Sciatic nerve (tissue), 2 donors: ENCODE measurements around the gene MTURN. TPM values are rescaled to one million over a fixed set of nuclear protein-coding genes. Genes with fewer than 3 reads are reported as not detected.
"Not testable (repeated sequence)": the region's sequence is repeated elsewhere in the genome, so short reads cannot be mapped to it uniquely, and the experiment has no call there.

ENCODE experiments used
- ATAC-seq: fragments of 200-7000 bp; cut with Tn5 transposase; one replicate; pipeline ENCODE4 v1.9.1; 2020; ENCODE audit warnings: mild to moderate bottlenecking, moderate library complexity
- DNase-seq: peaks from one replicate; pipeline ENCODE4 v3.0.0-alpha.2; 2020; ENCODE audit warnings: low spot score
- intact Hi-C: fragments of 100-400 bp; cut with DNase I; formaldehyde crosslinking; loops from one replicate; pipeline ENCODE4 v1.14.2; 2022
- total RNA-seq: library from RNA; stranded (reverse); fragmentation: NEBNext Ultra II Directional; extraction: Animal tissue kit (Norgen Biotek cat#: 25700); gene quantifications from one replicate; pipeline ENCODE4 v1.2.1, GENCODE V29; 2021
- donor health status: DM: no; HTN: no; CAD: no.
- donor health status: DM: no; HTN: no; CAD: no.

The MTURN gene
- total RNA-seq, 1 donor from 2014 or later: 189 TPM

DNA sequence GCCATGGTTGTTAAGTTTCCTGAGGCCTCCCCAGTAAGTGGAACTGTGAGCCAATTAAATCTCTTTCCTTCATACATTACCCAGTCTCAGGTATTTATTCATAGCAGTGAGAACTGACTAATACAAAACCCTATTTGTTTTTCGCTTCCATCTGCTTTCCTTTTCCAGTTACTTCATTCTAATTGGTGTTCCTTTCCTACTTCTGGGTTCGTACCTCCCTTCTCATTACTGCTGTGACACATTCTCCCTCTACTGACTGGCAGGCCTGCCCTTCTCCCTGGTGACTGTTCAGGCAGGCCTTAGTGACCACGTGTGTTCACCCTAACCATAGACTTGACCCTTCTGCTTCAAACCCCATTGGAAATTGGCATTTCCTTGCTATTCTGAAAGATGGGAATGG lies 37.7 kb downstream of the MTURN start:
- DNase-seq: no peak
- no peak for ATAC-seq
- intact Hi-C loops: no loop called here

DNA sequence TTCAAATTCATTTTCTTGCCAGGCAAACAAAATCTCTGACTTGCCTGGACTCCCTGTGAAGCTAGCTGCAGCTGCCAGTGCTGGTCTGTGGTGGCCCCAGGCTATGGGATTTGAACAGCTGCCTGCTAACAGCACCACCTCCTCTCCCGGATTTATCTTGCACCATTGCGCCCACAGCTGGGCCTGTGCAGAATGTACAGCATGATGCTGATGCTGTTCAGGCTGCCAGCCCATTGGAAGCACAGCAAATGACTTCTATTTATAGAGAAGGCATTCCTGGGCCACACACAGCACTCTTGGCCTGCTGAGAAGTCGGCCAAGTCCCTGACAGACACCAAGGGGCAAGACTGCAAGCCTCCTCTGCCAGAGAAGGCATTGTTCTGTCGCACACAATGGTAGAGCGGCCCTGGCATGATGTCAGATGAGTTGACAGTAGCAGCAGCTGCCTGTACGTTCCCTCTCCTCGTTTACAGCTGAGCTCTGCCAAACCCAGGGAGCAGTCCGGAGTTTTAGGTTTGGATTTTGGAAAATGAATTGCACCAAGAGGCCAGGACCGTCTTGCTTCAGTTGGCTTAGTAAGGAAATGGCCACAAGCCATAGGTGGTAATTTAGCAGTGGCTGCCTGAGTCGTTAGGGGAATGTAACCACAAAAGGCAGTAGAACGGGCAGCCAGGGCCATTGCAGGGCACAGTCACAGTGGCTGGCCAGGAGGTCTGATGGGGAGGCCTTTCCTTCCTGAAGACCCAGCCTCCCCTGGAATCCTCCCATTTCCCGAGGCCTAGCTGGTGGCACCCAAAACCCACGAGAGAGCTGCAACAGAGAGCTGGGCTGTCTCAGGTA lies 38.5 kb downstream of the MTURN start:
- intact Hi-C loops: no loop called here
- DNase-seq (peak; percentile 76), ATAC-seq (peak; percentile 79)

DNA sequence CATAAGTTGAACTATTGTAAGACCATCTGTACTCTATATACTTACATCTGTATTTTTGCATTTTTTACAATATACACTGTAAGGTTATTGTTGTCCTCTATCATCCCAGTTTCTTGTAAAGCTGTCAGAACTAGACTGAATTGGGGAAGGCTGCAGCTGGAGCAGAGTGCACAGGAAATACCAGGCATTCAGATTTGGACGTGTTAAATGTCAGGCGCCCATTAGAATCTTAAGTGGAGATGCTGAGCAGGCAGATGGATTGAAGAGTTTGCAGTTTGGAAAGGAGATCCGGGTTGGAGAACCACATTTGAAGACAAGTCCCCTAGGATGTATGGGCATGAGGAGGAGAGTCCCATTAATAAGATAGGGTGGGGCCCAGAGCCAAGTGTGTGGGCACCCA lies 40.4 kb downstream of the MTURN start:
- ATAC-seq (no peak), DNase-seq (no peak)
- intact Hi-C loops: no loop called here

DNA sequence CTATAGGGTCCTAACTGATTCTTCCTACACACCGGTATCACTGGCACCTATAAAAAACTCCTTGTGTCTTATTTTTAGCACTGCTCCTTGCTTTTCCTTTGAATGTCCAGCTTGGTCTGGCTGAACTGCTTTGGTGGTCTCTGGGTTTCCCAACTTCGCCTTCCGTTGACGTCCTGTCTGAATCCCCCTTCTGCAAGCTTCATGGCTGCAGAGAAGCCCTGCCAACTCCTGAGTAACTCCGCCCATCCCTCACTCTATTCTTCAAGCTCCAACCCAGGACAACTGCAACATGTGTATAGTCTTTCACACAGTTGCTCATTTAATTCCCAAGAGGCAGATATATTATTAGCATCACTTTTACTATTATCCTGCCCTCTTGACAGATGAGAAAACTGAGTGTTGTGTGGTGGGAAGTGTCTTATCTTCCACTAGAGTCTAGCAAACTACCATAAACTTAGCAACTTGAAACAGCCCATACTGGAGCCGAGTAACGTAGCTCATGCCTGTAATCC lies 40.9 kb downstream of the MTURN start:
- intact Hi-C loops: no loop called here
- no peak for DNase-seq
- ATAC-seq: no peak

DNA sequence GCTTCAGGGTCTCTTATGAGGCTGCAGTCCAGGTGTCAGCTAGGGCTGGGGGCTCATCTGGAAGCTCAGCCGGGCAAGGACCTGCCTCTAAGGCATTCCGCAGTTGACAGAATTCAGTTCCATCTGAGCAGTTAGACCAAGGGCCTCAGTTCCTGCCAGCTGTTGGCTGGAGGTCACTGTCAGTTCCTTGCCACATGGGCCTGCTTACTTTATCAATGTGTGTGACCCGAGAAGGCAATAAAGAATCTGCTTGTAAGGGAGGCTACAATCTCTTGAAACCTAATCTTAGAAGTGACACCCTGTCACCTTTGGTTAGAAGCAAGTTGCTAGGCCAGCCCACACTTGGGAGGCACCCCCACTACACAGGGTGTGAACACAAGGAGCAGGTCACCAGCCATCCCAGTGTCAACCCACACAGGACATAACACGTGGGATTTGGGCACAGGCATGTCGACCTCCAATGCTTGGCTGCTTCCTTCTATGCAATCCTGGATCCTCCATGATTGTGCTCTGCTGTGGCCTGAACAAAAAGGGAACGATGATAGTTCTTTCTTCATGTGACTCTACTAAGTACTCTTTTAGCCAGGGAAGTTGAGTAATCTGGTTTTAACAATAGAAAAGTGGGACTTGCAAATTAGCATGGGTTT lies 41.8 kb downstream of the MTURN start:
- intact Hi-C loops: no loop called here
- no peak for ATAC-seq
- no peak for DNase-seq

DNA sequence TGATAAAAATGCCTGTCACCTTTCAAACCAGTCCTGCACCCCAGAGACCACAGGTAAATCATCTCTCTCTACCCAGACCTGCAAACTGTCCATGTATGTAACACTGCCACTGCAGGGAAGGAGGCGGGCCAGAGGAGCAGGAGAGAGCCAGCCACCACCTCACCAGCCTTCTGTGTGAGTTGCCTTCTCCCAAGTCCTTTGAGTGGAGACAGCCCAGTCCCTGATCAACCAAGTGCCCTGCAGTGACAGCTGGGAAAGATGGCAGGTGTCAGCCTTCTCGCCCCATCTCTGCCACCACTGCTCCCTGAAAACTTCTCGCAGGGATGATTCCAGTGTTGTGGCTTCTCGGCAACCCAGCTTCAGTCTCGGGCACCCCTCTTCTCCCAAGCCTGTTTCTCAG lies 42.4 kb downstream of the MTURN start:
- DNase-seq (no peak), ATAC-seq (no peak)
- intact Hi-C loops: no loop called here

DNA sequence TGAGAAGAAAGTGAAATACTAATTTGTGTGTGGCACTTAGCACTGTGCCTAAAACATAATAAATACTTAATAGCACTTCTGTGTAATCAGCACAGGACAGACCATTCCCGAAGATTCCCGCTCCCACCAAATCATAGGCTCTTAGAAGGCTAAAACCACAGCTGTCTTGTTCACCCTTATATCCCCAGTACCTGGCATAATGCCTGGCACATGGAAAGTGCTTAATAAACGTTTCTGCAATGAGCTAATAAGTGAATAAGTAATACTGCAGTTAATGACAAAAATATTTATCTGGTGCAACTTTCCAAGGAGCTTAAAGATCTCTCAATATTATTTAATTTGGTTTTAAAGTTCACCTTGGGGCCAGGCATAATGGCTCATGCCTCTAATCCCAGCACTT lies 43.2 kb downstream of the MTURN start:
- DNase-seq: no peak
- intact Hi-C loops: no loop called here
- no peak for ATAC-seq

DNA sequence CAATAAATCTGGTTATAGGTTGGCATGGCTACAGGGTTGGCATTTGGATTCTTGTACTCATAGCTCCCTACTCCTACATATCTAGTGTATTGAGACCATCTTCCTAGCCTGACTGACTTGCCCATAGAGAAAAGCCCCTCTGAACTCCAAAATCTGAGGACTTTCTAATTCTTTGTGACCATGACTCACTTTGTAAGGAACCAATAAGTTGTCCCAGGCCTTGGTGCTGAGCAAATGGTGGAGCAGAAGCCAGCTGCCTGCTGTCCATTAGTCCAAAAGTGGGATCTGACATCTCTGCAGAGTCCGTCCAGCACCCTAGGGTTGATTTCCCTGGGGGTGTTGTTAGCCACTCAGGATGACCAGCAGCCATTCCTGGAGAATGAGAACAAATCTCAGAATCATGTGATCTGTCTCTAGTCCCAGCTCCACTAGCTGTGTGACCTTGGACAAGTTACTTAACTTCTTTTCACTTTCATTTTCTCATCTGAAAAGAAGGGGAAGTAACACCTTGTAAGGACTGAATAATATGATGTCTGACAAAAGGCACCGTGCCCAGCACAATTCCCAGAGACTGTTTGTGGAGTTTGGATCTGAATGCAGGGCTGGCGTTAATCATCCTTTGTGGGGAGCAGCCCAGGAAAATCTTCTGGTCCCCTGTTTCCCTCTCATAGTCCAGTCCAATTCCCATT lies 44.1 kb downstream of the MTURN start:
- DNase-seq (no peak), ATAC-seq (no peak)
- intact Hi-C loops: no loop called here

DNA sequence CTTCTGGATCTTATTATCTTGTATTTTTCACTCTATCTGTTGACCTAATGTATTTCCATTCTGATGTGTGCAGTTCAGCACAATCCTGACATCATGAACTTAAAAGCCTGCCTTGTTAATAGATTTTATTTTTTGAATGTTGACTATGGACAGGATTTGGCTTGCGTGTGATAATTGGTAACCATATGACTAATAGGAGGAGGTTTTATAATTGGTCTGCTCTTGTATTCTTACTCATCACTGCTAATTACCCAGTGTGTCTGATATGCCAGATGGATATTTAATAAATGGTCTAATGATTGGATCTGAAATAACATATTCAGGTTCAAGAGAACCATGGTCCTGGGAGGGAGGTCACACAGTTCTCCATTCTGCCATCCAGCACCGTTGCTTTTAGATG lies 45.9 kb downstream of the MTURN start:
- intact Hi-C loops: no loop called here
- no peak for ATAC-seq

DNA sequence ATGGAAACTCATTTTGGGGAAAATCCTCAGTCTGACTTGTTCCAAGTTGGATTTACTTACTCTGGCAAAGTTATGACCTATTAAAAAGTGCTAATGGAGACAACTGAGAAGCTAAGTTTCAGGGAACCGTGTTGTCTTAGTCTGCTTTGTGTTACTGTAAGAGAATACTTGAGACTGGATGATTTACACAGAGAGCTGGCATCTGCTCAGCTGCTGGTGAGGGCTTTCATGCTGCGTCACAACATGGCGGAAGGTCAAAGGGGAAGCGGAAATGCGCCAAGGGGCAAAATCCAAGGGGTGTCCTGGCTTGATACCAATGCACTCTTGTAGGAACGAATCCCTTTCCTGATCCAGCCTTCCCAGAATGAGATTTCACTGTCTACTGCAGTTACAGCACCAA lies 46.4 kb downstream of the MTURN start:
- DNase-seq (no peak), ATAC-seq (no peak)
- intact Hi-C loops: no loop called here

More for the DNA sequence above, 45.9 kb downstream of the MTURN start:
- DNase-seq: no peak

DNA sequence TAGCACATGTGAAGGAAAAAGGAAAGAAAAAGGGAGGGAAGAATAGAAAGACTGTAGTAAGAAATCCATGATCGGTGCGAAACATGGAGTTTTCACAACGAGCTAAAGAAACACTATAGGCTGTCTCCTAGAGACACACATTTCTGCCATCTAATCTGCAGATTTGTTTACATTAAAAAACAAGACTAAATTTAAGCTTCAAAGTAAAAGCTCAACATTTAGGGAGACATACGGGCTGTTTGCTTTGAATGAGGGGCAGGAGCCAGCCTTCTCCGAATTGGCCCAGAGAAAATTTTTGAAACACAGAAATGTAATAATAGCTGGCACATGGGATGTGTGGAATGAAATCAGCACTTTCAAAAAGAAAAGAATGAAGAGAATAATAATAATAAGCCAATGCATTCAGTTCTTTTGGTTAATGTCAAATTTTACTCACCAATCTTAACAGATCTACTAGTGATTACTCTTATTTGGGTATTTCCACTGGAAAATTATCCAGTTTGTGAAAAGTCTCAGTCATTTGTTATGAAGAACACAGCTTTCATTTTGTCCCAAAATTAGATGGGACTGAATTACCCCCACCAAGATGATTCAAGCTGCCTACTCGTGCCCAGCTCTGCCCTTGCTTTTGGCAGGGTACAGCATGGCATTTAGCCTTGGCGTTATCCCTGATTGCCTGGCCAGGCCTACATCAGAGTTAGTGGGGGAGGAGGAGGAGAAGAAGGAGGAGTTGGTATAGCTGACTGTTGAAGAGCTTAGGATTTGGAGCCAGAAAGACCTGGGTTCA lies 47.1 kb downstream of the MTURN start:
- ATAC-seq (peak; percentile 55), DNase-seq (no peak)
- intact Hi-C loops: no loop called here

DNA sequence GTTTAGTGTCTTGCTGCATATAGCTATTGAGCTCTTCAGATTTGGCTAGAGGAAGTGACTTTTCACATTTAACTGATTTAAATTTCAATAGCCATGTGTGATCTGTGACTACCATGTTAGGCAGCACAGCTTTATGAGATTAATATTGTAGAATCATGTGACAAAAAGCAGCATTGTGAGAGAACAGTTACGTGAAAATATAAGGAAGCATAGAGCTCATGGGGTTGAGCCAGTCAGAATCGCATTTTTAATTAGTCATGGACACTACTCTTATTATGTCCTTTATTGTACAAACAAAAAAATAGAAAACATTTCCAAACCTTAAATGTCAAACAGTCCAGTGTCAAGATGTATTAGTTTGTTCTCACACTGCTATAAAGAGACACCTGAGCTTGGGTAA lies 48.0 kb downstream of the MTURN start:
- DNase-seq: no peak
- intact Hi-C loops: no loop called here
- ATAC-seq: no peak

DNA sequence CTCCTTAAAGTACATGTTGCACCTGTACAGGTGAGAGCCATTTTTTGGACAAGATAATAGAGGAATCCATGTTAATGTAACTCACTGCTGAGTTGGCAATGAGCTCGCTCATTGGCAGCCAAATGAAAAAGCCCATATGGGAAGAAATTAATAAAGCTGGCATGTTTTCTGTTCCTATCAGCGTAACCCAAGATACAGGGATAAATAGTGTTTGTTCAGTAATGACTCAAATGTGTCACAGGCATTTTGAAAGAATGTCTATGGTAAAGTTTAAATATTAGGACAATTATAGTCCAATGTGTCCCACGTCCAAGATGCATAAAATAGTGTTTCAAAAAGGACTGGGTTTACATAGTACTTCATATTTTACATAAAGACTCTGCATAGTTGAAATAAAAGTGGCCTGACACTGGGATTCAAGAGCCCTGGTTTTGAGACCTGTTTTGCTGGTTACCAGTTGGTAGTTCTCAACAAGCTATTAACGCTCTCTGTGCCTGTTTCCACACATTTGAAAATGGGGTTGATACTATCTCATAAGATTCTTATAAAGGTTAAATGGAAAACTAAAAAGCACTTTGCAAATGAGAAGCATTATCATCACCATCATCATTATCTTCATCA lies 49.1 kb downstream of the MTURN start:
- intact Hi-C loops: no loop called here
- DNase-seq (no peak), ATAC-seq (no peak)

DNA sequence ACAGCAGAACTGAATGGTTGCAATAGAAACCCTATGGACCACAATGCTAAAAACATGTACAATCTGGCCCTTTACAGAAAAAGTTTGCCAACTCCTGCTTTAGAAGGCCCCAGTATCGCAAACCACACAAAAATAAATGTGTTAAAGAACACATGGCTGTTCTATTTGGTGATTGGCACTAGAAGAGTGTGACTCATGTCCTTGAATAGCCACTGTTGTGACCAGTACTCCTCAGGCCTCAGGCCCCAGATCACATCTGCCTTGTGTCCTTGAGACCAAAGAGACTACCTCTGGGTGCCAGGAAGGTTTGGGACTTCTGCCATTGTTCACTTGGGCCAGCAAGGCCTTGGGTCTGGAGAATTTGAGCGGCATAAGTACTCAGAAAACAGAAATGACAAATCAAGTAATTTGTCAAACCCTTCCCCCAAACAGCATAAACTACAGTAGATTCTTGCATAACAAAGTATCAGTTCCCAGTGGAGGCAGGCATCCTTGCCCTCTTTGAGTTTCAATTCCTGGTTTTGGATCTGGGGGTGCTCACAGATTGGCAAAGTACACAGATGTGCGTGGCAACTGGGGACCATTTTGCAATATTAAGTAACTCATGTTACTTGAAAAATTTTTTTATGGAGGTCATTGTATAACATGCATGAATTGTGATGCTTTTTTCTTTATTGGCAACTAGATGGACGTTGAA lies 50.2 kb downstream of the MTURN start:
- peak; percentile 78 for ATAC-seq
- intact Hi-C loops: no loop called here
- DNase-seq: no peak

DNA sequence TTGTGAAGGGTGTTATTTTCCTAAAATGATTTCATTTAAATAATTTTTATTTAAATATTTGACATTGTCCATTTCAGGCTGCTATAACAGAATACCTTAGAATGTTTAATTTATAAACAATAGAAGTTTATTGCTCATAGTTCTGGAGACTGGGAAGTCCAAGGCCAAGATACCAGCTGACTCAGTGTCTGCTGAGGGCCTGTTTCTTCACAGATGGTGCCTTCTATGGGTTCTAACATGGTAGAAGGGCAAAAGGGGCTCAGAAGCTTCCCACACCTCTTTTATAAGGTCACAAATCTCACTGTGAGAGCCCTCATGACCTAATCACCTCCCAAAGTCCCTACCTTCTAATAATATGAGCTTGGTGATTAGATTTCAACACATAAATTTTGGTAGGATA lies 50.7 kb downstream of the MTURN start:
- intact Hi-C loops: no loop called here
- ATAC-seq: no peak
- no peak for DNase-seq

DNA sequence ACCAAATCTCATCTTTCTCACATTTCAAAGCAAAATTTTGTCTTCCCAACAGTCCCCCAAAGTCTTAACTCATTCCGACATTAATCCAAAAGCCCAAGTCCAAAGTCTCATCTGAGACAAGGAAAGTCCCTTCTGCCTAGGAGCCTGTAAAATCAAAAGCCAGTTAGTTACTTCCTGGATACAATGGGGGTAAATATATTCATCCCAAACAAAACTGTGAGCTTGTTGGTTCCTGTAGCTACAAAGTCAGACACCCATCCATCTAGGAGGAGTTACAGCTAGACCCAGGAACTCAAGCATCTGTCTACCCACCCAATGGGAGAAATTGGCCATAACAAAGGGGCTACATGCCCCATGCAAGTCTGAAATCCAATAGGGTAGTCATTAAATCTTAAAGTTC lies 51.9 kb downstream of the MTURN start:
- DNase-seq (no peak), ATAC-seq (no peak)
- intact Hi-C loops: no loop called here

DNA sequence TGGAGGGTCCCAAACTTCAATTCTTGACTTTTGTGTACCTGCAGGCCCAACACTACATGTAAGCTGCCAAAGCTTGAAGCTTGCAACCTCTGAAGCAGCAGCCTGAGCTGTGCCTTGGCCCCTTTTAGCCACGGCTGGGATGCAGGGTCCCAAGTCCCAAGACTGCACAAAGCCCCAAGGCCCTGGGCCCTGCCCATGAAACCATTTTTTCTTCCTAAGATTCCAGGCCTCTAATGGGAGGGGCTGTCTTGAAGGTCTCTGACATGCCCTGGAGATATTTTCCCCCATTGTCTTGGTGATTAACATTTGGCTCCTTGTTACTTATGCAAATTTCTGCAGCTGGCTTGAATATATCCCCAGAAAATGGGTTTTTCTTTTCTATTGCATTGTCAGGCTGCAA lies 52.7 kb downstream of the MTURN start:
- no peak for DNase-seq
- ATAC-seq: no peak
- intact Hi-C loops: no loop called here

DNA sequence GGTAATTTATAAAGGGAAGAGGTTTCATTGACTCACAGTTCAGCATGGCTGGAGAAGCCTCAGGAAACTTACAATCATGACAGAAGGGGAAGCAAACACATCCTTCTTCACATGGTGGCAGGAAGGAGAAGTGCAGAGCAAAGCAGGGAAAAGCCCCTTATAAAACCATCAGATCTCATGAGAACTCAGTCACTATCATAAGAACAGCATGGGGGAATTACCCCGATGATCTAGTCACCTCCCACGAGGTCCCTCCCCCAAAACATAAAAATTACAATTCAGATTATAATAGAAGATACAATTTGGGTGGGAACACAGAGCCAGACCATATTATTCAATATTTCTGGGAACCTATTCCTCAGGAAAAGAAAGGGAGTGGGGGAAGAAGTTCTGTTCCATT lies 53.6 kb downstream of the MTURN start:
- ATAC-seq, DNase-seq, intact Hi-C loops: not testable (repeated sequence)
